Measurements from ENCODE around the gene ZDHHC13.

DNA sequence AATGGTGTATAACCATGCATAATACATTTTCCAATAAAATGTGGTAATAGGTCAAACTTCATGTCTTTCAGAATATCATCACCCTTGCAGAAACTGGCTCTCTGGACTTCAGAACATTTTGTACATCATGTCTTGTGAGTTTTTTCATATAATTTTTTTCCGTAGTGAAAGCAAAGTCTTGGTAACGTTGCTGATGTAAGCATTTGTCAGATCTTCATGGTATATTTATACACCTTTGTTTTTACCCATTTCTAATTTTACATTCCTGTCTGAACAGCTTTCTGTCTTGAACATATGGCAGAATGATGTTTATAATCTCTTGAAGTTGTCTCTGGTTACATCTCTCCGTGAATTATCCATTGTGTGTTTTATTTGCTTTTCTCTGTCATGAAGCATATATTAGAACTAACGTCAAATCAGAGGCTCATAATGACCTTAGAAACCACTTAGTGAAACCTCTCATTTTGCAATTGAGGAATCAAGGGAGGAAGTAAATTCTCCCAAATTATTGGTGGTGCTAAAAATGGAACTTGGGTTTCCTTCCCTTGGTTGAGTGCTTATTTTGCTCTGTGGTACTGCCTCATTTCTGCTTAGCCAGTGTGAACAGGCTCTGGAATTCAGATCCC, 47.4 kb downstream of the ZDHHC13 start:
- no peak for TF ChIP-seq ARNTL (CRISPR knock-in tag; IDR thresholded peaks at IDR 0.05; ENCODE audit: borderline replicate concordance, low read depth)
- no peak for TF ChIP-seq ESRRG (CRISPR knock-in tag; IDR thresholded peaks at IDR 0.05)
- TF ChIP-seq, protein P1, sequence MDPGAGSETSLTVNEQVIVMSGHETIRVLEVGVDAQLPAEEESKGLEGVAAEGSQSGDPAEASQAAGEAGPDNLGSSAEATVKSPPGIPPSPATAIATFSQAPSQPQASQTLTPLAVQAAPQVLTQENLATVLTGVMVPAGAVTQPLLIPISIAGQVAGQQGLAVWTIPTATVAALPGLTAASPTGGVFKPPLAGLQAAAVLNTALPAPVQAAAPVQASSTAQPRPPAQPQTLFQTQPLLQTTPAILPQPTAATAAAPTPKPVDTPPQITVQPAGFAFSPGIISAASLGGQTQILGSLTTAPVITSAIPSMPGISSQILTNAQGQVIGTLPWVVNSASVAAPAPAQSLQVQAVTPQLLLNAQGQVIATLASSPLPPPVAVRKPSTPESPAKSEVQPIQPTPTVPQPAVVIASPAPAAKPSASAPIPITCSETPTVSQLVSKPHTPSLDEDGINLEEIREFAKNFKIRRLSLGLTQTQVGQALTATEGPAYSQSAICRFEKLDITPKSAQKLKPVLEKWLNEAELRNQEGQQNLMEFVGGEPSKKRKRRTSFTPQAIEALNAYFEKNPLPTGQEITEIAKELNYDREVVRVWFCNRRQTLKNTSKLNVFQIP (CRISPR knock-in tag; IDR thresholded peaks at IDR 0.05; ENCODE audit: borderline replicate concordance, low read depth) = no peak
- TF ChIP-seq ZNF70 (CRISPR knock-in tag; IDR thresholded peaks at IDR 0.05) = no peak
- TF ChIP-seq ZFP3 (CRISPR knock-in tag; IDR thresholded peaks at IDR 0.05) = no peak
- TF ChIP-seq, protein P2, sequence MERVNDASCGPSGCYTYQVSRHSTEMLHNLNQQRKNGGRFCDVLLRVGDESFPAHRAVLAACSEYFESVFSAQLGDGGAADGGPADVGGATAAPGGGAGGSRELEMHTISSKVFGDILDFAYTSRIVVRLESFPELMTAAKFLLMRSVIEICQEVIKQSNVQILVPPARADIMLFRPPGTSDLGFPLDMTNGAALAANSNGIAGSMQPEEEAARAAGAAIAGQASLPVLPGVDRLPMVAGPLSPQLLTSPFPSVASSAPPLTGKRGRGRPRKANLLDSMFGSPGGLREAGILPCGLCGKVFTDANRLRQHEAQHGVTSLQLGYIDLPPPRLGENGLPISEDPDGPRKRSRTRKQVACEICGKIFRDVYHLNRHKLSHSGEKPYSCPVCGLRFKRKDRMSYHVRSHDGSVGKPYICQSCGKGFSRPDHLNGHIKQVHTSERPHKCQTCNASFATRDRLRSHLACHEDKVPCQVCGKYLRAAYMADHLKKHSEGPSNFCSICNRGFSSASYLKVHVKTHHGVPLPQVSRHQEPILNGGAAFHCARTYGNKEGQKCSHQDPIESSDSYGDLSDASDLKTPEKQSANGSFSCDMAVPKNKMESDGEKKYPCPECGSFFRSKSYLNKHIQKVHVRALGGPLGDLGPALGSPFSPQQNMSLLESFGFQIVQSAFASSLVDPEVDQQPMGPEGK (CRISPR knock-in tag; IDR thresholded peaks at IDR 0.05; ENCODE audit: borderline replicate concordance) = no peak
- no peak for TF ChIP-seq GLIS3 (CRISPR knock-in tag; IDR thresholded peaks at IDR 0.05)
- TF ChIP-seq CSDC2 (CRISPR knock-in tag; IDR thresholded peaks at IDR 0.05) = no peak
- TF ChIP-seq, protein P3, sequence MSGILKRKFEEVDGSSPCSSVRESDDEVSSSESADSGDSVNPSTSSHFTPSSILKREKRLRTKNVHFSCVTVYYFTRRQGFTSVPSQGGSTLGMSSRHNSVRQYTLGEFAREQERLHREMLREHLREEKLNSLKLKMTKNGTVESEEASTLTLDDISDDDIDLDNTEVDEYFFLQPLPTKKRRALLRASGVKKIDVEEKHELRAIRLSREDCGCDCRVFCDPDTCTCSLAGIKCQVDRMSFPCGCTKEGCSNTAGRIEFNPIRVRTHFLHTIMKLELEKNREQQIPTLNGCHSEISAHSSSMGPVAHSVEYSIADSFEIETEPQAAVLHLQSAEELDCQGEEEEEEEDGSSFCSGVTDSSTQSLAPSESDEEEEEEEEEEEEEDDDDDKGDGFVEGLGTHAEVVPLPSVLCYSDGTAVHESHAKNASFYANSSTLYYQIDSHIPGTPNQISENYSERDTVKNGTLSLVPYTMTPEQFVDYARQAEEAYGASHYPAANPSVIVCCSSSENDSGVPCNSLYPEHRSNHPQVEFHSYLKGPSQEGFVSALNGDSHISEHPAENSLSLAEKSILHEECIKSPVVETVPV (CRISPR knock-in tag; IDR thresholded peaks at IDR 0.05) = no peak
- no peak for TF ChIP-seq ZFP30 (CRISPR knock-in tag; IDR thresholded peaks at IDR 0.05)
- no peak for TF ChIP-seq ISL1 (CRISPR knock-in tag; IDR thresholded peaks at IDR 0.05)
- TF ChIP-seq RARB (CRISPR knock-in tag; IDR thresholded peaks at IDR 0.05) = no peak
- no peak for TF ChIP-seq ZNF8 (CRISPR knock-in tag; IDR thresholded peaks at IDR 0.05)
